Astrocyte of the spinal cord (primary cell): ENCODE measurements around the gene LIN9.

ENCODE experiments used
- DNase-seq: peaks from one replicate; pipeline ENCODE4 v3.0.0; 2011; ENCODE audit warnings: low read depth, low spot score
- H3K4me3 ChIP-seq: 2 replicates; pipeline ENCODE4 v1.5.1; 2011; ENCODE audit warnings: low read depth, mild to moderate bottlenecking, low read length, moderate library complexity
- in situ Hi-C: cut with HindIII; loops from 2 replicates; pipeline ENCODE4 v1.10.0; 2017; ENCODE audit warnings: low sequenced_read_pairs
- TF ChIP-seq, protein P1 (sequence below): IDR thresholded peaks from 2 replicates; pipeline ENCODE4 v1.5.1; 2012; ENCODE audit warnings: low read depth, mild to moderate bottlenecking, low read length, inconsistent platforms

Gene LIN9

DNA sequence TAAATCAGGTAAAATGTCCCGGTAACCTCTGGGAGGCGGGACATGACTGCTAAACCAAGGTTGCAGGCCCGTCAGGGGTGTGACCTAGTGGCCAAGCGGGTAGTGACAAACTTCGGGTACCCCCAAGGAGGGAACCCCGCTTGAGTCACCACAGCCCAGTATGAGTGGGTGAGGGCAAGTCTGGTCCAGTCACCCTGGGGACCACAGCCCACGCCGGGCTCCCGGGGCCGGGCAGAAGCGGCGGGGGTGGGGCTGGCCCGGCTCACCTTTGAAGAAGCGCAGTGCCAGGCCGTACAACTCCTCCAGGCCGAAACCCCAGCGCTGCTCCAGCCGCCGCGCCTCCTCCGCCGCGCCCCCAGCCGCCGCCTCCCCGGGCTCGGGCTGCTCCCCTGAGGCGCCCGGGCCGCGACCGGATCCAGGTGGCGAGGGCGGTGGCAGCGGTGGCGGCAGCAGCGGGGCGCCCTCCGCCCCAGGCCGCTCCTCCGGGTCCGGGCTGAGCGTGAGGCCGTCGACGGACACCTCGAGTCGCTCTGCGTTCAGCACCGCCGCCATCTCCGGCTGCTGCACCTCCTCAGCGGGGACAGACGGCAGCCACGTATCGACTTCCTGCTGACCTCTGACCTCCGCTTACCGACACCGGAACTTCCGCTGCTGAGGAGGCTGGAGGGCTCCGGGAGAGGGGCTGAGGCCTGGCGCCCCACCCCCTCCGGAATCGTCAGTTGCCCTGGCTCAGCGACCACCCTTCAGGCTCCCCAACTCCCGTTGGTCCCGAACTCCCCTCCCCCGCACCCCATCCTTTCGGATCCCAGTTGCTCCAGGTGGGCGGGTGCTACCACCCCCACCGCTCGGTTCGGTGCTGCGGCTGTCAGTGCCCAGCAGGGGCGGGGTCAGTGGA, 122.6 kb downstream of the LIN9 start, which contains the start of gene ACBD3:
Gene ACBD3 (minus strand): TSS at position 618 of the 895 bp plus-strand sequence. CDS start 66 bp downstream, at position 552.
- TF ChIP-seq, protein P1, sequence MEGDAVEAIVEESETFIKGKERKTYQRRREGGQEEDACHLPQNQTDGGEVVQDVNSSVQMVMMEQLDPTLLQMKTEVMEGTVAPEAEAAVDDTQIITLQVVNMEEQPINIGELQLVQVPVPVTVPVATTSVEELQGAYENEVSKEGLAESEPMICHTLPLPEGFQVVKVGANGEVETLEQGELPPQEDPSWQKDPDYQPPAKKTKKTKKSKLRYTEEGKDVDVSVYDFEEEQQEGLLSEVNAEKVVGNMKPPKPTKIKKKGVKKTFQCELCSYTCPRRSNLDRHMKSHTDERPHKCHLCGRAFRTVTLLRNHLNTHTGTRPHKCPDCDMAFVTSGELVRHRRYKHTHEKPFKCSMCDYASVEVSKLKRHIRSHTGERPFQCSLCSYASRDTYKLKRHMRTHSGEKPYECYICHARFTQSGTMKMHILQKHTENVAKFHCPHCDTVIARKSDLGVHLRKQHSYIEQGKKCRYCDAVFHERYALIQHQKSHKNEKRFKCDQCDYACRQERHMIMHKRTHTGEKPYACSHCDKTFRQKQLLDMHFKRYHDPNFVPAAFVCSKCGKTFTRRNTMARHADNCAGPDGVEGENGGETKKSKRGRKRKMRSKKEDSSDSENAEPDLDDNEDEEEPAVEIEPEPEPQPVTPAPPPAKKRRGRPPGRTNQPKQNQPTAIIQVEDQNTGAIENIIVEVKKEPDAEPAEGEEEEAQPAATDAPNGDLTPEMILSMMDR = no peak
- in situ Hi-C loops = no loop called here
- peak within 1 kb of the TSS; percentile 96 for H3K4me3 ChIP-seq
- peak; percentile 85 for DNase-seq

DNA sequence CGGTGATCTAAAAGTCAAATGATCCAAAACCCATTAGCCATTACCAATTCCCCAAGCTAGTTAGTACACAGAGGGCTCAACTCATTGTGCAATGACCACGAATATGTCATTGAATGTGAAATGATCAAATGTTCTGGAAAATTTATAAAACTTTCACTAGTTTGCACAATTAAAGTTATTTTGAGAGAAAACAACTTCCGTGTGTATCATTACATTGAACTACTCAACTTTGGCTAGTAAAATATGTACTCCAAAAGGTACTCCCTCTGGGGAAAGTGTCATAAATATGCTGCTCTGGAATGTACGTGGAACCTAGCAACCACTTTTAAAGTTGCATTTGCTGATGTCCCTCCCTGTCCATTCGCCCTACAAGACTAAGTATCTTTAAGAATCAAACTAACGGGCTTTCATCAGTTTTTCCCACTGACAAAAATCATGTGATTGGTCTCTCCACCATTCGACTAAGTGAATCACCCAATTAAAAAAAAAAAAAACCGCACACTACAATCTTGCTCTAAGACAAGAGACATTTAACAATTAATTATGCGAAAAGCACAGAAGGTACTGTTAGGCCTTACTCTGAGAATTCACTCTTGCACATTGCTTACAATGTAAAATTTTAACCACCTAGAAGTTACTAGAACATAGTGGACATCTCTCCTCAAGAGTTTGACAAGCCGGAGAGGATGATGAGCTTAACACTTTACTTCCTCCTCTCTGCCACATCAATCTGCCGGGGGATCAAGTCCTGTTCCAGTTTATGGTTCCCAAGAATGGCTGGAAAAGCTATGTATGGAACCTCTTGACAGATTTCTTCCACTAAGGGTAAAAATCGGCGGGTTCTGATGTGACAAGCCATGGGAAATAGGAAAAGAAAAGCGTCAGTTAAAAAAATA, 123.6 kb downstream of the LIN9 start:
- peak; percentile 33 for DNase-seq
- H3K4me3 ChIP-seq = peak overlapping the region; percentile 96
- TF ChIP-seq, protein P1 = no peak
- in situ Hi-C loops = no loop called here

DNA sequence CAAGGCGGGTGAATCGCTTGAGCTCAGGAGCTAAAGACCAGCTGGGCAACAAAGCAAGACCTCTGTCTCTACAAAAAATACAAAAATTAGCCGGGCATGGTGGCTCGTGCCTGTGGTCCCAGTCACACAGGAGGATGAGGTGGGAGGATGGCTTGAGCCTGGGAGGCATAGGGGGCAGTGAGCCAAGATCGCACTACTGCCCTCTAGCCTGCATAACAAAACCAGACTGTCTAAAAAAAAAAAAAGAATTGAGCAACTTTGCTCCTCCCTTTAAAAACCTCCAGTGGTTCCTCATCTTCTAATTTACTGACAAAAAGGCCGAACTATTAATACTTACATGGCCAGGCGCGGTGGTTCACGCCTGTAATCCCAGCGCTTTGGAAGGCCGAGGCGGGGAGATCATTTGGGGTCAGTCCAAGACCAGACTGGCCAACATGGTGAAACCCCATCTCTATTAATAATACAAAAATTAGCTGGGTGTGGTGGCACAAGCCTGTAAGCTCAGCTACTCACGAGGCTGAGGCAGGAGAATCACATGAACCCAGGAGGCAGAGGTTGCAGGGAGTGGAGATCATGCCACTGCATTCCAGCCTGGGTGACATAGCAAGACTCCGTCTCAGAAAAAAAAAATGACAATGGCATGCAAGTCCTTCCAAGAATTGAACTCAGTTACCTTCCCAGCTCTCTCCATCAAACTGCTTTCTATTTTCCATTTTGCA, 126.8 kb downstream of the LIN9 start:
- peak; percentile 41 for DNase-seq
- in situ Hi-C loops = no loop called here
- TF ChIP-seq, protein P1 = peak; percentile 30
- no peak overlapping the region for H3K4me3 ChIP-seq
